Ishikawa (cell line): ENCODE results near the gene MCCD1.

Experiments used
- CREB1 ChIP-seq: IDR thresholded peaks from 2 replicates; pipeline ENCODE4 v1.6.1; 2012; ENCODE audit warnings: low read depth
- NFIC ChIP-seq: IDR thresholded peaks from 2 replicates; pipeline ENCODE4 v1.6.1; 2012
- TAF1 ChIP-seq: IDR thresholded peaks from 2 replicates; pipeline ENCODE4 v1.6.1; 2012; ENCODE audit warnings: low read depth, mild to moderate bottlenecking
- TEAD4 ChIP-seq: IDR thresholded peaks from 2 replicates; pipeline ENCODE4 v1.6.1; 2012
- YY1 ChIP-seq: IDR thresholded peaks from 2 replicates; pipeline ENCODE4 v1.6.1; 2012; ENCODE audit warnings: low read depth
- TF ChIP-seq, protein P1 (sequence below): IDR thresholded peaks from 2 replicates; pipeline ENCODE4 v1.6.1; 2012; ENCODE audit warnings: low read depth, mild to moderate bottlenecking
- TF ChIP-seq, protein P2 (sequence below): IDR thresholded peaks from 2 replicates; pipeline ENCODE4 v1.6.1; 2012

DNA sequence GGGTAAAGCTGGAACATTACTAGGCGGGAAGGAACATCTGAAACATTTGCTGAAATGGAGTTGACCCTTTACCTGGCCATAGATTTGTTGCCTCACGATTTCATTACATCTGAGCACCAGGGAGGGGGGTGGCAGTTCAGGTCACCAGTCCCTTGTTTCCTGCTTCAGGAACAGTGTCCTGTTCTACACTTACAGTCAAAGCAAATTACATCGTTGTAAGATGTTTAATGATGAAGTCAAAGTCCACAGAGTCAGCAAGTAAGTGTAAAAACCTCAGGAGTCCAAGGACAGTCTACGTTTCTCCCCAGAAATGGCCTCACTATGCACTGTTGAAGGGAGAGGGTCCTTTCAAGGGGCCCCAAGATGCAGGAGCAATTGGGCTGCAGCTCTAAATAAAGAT is 39.7 kb upstream of the MCCD1 start:
- no peak for TF ChIP-seq YY1
- no peak for TF ChIP-seq NFIC
- TF ChIP-seq, protein P1, sequence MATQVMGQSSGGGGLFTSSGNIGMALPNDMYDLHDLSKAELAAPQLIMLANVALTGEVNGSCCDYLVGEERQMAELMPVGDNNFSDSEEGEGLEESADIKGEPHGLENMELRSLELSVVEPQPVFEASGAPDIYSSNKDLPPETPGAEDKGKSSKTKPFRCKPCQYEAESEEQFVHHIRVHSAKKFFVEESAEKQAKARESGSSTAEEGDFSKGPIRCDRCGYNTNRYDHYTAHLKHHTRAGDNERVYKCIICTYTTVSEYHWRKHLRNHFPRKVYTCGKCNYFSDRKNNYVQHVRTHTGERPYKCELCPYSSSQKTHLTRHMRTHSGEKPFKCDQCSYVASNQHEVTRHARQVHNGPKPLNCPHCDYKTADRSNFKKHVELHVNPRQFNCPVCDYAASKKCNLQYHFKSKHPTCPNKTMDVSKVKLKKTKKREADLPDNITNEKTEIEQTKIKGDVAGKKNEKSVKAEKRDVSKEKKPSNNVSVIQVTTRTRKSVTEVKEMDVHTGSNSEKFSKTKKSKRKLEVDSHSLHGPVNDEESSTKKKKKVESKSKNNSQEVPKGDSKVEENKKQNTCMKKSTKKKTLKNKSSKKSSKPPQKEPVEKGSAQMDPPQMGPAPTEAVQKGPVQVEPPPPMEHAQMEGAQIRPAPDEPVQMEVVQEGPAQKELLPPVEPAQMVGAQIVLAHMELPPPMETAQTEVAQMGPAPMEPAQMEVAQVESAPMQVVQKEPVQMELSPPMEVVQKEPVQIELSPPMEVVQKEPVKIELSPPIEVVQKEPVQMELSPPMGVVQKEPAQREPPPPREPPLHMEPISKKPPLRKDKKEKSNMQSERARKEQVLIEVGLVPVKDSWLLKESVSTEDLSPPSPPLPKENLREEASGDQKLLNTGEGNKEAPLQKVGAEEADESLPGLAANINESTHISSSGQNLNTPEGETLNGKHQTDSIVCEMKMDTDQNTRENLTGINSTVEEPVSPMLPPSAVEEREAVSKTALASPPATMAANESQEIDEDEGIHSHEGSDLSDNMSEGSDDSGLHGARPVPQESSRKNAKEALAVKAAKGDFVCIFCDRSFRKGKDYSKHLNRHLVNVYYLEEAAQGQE: no peak
- TF ChIP-seq, protein P2, sequence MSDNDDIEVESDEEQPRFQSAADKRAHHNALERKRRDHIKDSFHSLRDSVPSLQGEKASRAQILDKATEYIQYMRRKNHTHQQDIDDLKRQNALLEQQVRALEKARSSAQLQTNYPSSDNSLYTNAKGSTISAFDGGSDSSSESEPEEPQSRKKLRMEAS: no peak
- TF ChIP-seq CREB1: no peak
- no peak for TF ChIP-seq TEAD4
- TF ChIP-seq TAF1: no peak
